HuH-7 (cell line): ENCODE measurements around the gene PDLIM5.

ENCODE experiments used
- DNase-seq: peaks from one replicate; pipeline ENCODE4 v3.0.0; 2011; ENCODE audit warnings: low spot score

The PDLIM5 gene

DNA sequence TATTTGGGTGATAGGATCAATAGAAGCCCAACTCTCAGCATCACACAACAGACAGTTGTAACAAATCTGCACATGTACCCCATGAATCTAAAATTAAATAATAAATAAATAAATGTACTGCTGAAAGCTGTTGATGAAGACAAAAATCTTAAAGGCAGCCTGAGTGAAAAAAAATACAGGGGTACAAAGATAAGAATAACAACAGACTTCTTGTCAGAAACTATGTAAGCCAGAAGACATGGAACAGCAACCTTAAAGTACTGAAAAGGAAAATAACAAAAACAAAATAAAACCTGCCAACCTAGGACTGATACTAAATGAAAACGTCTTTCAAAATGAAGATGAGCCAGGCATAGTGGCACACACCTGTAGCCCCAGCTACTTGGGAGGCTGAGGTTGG lies 25.0 kb upstream of the PDLIM5 start:
- DNase-seq = no peak

DNA sequence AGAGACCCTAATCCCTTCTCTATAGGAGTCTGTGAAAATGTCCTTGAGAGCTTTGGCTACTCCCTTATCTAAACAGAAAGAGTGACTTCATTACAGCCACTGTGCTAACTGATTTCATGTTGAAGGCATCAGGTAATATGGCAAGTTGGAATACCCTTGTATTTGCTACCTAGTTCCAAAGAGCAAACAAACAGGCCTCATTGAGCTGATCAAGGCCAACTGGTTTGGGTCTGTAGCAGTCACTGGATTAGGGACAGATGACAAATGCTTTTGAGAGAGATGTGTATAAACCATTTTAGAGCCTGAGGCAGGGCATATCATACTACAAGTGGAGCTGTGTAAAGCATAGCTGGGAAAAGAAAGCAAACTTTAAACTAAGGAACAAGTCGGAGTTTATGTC lies 22.9 kb upstream of the PDLIM5 start:
- DNase-seq = no peak

DNA sequence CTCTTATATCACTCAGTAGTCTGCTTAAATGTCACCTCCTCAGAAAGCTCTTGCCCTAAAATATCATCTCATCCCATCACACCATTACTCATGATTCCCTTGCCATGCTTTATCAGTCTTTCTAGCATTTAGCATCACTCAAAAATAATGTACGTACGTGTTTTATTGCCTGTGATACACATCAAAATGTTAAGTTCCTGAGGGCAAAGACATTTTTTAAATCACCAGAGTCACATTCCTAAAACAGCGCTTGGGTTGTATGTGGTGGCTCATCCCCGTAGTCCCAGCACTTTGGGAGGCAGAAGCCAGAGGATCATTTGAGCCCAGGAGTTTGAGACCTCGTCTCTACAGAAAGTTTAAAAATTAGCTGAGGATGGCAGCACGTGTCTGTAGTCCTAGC lies 21.3 kb upstream of the PDLIM5 start:
- no peak for DNase-seq

DNA sequence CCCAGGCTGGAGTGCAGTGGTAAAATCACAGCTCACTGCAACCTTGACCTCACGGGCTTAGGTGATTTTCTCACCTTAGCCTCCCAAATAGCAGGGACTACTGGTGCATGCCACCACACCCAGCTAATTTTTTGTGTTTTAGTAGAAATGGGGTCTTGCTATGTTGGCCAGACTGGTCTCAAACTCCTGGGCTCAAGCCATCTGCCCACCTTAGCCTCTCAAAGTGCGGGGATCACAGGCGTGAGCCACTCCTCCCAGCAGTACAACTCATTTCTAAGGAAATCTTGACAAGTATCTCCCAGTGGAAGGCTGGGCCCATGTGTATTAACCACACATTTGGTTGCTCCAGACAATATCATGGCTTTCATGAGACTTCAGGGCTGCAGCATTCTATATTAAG lies 20.4 kb upstream of the PDLIM5 start:
- DNase-seq = no peak

DNA sequence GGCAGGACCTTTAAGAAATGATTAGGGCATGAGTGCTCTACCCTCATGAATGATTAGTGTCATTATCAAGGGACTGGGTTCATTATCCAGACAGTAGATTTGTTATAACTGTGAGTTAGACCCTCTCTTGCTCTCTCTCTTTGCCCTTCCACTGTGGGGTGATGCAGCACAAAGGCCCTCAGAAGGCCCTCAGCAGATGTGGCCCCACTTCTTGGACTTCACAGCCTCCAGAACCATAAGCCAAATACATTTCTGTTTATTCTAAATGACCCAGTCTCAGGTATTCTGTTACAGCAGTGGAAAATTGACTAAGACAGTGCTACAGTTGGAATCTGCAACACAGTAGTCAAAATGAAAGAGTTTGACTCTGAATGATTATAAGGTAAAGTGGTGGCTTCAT lies 17.2 kb upstream of the PDLIM5 start:
- DNase-seq = no peak

DNA sequence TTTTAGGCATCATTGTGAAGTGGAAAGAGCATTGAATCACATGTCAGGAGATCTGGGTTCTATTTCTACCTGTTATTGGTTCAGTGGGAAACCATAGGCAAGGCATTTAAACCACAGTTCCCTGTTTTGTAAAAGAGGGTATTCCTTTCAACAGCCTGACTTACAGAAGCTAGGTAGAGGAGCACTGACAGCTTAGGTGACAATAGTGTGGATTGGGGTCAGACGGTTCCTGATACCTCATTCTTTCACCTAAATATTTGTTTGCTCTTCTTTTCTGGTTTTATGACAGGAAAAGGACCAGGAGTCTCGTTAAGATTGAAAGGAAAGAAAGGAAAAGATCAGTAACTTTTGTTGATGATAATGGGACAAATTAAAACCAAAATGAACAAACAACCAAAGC lies 15.9 kb upstream of the PDLIM5 start:
- no peak for DNase-seq

DNA sequence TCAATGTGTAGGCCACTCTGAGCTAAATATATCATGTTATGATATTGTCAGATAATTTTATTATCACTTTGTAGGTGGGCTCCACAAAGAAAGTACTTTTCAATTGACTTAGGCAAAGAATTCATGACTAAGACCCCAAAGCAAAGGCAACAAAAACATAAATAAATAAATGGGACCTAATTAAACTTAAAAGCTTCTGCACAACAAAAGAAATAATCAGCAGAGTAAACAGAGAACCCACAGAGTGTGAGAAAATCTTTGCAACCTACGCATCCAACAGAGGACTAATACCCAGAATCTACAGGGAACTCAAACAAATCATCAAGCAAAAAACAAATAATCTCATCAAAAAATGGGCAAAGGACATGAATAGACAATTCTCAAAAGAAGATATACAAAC lies 15.2 kb upstream of the PDLIM5 start:
- DNase-seq = no peak

DNA sequence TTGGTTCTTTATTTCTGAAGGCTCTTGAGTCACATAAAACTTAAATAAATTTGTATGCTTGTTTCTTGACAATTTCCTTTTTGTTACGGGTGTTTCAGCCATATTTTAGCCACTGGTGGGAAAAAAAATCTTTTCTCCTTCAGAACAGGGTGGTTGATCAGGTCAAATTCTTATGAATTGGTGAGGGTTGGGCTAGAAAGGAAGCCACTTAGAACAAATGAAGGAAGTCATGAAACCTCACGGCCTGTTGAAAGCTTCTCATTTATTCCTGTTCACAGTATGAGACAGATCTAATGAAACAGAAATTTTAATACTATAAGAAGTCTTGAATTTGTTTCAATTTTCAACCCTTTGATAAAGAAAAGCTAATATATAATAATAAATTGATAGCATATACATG lies 12.1 kb upstream of the PDLIM5 start:
- no peak for DNase-seq

DNA sequence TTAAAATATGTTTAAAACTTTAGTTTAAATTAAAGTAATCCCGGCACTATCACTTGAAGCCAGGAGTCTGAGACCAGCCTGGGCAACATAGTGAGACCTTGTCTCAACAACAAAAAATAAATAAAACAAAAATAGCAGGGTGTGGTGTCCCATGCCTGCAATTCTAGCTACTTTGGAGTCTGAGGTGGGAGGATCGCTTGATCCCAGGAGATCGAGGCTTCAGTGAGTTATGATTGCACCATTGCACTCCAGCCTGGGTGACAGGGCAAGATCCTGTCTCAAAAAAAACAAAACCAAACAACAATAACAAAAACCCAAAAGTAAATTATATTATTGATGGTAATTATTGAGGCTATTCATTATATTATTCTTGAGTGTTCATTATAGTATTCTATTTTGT lies 9.9 kb upstream of the PDLIM5 start:
- DNase-seq = no peak

DNA sequence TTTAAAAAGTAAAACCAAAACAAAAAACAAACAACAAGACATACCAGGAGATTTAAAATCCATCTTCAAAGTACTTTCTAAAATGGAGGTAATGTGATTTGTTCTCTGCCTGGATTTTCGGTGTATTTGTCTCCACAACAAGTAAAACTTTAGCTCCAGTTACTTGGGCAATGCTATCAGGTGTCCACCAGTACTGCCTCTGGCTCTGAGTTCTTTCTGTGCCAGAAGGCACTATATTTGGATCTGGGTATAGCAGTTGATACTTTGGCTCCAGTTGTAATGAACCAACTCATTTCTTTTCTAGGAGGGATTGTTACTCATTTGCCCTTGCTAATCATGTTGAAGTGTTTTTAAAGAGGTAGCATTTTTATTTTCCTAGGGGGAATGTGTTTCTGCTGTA lies 9.5 kb upstream of the PDLIM5 start:
- DNase-seq = no peak

DNA sequence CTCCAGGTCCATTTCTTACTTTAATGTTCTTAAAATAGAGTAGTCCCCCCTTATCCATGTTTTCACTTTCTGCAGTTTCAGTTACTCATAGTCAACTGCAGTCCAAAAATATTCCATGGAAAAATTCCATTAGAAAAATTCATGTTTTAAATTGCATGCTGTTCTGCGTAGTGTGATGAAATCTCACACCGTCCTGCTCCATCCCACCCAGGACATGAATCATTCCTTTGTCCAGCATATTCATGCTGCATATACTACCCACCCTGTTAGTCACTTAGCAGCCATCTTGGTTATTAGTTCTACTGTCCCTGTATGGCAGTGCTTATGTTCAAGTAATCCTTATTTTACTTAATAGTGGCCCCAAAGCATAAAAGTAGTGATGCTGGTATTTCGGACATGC lies 5.4 kb upstream of the PDLIM5 start:
- no peak for DNase-seq

DNA sequence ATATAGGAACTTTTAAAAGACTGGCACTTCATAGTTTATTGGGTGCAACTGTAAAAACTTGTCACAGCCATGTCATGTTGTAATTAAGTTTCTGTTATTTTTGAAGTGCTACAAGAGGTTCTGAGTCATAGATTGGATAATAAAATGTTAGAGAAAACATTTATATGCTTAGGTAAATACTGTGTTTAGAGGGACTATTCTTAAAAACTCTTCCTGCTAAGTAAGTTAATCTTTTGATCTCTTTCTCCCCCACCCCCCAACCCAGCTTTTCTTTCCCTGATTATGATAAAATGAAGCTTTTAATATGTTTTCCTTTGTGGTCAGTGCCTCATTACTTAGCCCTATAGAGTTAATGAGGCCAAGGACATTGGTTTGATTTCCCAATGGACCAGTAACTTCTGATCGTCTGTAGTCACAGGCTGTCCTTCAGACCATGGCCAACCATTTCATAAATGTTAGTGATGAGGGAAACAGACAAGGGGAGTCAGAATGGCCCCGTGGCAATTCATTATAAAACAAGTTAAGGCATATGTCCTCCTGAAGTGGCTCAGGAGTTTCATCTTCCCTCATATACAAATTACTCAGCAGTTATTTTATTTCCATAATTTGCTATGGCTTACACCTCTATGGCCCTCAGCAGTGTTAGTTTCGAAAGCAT lies 3.9 kb upstream of the PDLIM5 start:
- no peak for DNase-seq

DNA sequence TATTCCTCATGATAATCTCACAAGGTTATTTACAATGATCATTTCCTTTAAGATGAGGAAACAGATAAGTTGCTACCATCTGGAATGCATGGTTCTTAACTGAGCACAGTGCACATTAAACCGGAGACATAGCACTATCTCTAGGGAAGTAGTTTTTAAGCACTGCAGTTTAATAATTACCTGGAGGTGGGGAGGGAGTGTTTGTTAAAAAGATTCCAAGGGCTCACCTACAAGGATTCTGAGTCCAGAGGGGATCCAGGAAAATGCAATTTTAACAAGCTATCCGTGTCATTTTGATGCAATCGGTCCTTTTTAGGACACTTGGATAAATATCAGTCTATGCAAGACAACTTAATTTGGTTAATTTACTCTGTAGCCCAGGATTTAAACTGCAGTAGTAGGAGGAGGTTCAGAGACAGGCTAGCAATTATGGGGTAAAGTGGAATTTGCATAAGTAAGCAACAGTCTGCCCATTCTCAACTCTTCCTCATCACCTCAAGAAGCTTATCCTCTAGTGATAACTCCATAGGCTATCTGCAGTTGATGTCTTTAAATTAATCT lies 2.8 kb upstream of the PDLIM5 start:
- no peak for DNase-seq

DNA sequence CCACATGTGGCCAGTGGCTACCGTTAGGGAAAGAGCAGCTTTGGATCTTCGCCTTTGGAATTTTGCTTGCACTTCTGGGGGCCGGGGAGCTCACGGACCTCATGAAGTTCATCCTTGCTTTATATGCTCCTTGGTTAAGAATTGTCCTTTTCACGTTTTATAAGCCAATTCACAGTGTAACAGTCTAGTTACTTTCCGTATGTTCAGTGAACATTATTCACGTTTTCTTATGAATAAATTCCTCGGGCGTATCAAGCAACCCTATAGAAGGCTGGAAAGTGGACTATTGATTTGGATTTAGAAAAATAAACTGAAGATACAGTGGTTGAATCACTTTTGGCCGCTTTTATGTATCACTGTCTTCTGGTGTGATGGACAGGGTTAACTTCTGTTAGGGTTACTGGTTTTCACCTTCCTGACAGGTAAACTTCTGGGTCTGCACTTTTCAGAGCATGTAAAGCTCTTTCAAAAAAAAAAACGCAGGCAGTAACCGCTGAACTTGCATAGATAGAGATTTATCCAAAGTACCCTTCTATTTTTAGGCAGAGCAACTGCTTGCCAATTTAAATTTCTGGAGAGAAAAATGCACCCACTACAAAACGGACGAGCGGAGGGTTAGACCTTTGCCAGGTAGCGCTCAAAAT lies 569 bp upstream of the PDLIM5 start:
- DNase-seq = no peak

DNA sequence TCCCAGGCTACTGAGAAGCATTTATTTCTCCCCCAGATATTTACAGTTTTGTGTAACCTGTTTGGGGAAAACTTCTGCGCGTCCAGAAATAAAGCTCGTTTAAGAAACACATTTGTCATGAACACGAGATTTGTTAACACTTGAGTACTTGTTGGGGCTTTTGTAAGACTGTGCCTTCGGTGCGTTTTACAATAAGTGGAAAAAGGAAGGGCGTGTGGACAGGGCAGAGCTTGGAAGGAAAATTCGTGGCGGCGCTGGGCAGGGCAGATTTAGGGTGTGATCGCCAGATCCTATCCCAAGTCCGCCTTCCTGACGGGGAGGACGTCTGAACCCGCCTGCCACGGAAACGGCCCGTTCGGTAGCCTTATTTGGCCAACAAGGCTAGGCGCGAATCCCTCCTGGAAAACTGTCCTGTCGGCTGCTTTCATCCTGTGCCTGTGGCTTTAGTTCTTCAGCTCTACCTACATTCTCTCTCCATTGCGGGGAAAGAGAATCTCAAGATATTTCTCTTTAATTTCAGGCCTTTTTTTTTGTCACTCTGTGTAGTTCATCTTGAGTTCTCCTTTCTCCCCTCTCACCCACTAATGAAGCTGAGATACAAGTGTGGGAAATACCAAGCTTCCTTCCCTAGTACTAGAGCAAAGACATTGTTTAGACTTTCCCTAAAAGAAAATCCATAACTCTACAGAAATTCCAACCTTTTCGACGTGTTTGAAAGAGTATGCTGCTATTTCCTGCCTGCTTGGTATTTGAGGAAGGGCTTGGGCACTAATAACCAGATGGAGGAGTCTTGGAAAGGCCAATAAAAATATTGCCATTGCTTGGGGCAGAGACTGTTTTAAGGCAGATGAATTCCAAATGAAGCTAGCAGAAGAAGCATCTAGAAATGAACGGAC lies 982 bp downstream of the PDLIM5 start:
- no peak for DNase-seq

DNA sequence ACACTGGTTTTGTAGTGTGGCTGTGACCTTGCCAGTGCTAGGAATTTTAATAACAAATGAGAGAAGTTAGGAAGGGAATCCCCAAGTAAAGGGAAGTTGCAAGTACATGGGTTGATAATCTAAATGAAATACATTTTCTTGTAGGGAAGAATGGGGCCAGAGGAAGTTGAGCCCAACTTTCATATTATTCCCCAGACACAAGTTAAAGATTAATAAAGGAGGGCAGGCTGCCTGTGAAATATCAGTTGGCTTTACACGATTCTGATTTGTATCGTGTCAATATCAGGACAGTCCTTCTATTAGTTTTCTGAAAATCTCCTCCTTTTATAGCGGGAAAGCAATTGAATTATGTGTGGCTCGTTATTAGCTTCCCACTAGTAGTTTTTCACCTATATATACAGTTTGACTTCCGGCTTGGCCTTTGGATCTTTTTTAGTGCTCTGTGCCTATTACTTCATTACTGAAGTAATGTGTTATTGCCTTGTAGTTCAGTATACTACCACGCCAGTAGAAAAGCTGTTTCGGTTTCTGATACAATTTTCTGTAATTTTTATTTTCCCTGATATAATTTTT lies 1.7 kb downstream of the PDLIM5 start:
- no peak for DNase-seq

DNA sequence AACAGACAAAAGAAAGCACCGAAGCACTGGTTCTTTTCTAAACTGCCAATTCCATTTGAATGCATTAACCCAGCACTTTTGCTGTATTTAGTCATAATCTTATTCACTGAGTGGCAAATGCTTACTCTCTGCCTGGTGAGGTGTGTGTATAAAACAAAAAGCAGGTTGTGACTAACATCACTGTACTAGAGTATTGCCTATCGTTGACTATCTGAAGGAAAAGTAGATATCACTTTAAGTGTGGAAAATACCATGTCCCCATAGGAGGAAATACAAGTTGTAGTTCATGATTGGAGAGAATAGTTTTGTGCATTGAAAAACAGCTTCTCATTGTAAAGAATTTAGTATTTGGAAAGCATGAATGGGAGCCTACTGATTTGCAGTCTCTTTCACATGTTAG lies 2.7 kb downstream of the PDLIM5 start:
- no peak for DNase-seq

DNA sequence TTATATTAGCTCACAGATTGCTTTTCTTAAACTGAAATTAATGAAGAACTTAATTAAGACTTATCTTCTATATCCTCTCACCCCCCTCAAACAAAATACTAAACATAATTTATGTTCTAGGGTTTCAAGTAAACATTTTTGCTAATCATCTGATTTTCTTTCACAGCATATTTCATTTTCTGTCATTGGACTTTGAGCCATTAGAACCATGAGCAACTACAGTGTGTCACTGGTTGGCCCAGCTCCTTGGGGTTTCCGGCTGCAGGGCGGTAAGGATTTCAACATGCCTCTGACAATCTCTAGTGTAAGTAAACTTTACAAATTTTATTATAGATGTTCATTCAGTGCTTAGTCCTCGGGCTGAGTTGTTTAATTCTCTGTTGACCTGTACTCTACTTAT lies 3.3 kb downstream of the PDLIM5 start:
- no peak for DNase-seq

DNA sequence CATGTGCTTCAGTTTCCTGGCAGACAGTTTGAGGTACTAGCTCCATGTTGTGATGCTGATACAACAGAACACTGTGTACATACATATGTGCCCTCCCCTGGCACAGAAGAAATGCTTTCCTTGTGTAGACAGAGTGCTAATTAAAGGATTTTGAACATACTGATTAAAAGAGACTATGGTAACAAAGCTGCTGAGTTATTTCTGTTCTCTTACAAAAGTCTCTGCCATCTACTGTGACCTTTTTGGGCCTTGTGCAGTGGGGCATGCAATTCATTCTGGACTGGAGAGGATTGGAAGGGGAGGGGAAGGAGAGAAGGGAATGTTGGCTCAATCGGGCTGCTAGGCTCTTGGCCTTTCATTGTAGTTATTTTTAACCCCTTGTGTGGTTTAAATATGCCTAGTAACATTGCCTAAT lies 6.0 kb downstream of the PDLIM5 start:
- DNase-seq = no peak

DNA sequence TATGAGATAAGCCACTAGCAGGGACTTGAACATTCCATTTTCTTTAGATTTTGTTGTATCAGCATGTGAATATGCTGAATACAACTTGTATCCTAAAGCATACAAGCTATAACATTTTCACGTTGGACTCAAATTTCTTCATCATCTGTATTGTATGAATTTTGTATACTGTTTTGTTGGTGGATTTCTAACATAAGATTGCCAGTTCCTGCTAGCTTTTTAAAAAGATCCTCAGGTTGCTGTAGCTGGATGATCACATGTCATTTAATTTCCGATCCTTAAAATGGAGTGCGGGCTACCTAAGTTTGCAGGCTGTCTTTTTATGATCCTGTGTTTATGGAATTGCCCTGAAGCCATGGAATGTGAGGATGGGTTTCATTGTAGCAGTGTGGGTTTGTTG lies 6.9 kb downstream of the PDLIM5 start:
- no peak for DNase-seq

DNA sequence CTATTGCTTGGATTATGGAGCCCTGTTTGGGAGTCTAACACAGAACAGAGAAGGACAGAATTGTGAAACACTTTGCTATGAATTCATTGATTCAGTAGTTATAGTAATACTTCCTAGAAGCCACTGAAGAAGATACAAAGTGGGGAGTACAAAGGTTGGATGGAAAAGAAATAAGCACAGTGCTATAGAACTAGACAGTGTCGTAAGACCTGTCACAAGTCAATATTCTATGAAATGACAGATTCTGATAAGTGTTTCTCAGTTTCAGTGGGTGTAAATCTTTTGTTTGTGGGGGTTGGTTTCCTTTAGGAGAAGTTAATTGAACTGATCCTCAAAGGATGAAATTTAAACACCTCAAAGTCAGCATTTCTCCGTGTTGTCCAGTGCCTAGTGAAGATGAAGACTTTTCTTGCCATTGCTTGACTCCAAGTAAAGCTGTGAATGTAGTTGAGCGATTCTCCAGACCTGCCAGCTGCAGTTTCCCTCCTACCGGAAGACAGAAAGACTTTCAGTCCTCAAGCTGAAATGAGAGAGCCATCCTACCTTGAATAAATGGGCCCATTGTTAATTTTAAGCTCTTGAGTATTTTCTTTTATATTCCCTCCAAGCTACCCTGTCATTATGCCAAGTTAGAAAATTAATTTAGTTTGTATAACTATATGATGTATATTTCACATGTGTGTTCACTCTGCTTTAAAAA lies 7.9 kb downstream of the PDLIM5 start:
- DNase-seq = no peak

DNA sequence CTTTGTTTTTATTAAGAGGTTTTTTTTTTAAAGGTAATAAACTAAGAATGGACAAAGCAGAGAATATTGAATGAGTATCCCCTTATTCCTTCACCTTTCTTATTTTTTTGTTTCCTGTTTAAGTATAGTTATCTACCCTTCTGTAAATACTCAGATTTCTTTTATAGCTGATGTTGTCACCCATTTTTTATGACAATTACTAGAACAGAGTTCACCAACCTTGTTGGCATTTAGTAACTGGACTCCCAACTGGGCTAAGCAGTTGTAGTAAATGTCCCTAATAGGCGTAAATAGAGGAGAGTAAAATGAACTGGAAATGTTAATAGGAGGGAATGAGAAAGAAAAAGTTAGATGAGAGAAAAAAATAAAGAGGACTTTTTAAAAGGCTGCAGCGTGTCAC lies 9.8 kb downstream of the PDLIM5 start:
- DNase-seq = no peak
